Prostate gland (tissue), 2 donors: ENCODE measurements around the gene VPS13A. TPM values are rescaled to one million over a fixed set of nuclear protein-coding genes. Genes with fewer than 3 reads are reported as not detected.

Experiments
- DNase-seq: peaks from one replicate; pipeline ENCODE4 v3.0.0-alpha.2; 2019; ENCODE audit warnings: low spot score
- H3K27ac ChIP-seq, 2 donors: fragments of 200-600 bp; sonication (generic); 2 replicates each; pipeline ENCODE4 v1.5.1; 2017 to 2019
- H3K27me3 ChIP-seq: fragments of 200-600 bp; sonication (generic); replicated peaks from 2 replicates; pipeline ENCODE4 v1.5.1; 2019; ENCODE audit not compliant: insufficient read depth
- H3K36me3 ChIP-seq, 2 donors: fragments of 200-600 bp; sonication (generic); 1 replicate in 1 of 2; 2 replicates in 1 of 2; pipeline versions ENCODE4 v1.5.1 to v1.8.1; 2017 to 2019
- H3K4me1 ChIP-seq: fragments of 200-600 bp; sonication (generic); replicated peaks from 2 replicates; pipeline ENCODE4 v1.5.1; 2019
- H3K4me3 ChIP-seq, 2 donors: fragments of 200-600 bp; sonication (generic); 2 replicates each; pipeline ENCODE4 v1.5.1; 2017 to 2019
- H3K9me3 ChIP-seq: fragments of 200-600 bp; sonication (generic); 2 replicates; pipeline ENCODE4 v1.5.1; 2017
- POLR2A ChIP-seq: fragments of 450-650 bp; IDR thresholded peaks from one replicate; pipeline ENCODE4 v1.6.1; 2016; ENCODE audit warnings: antibody characterized with exemption, mild to moderate bottlenecking
- POLR2AphosphoS5 ChIP-seq: sonication (generic); formaldehyde crosslinking; IDR thresholded peaks from one replicate; pipeline ENCODE4 v1.6.1; 2017; ENCODE audit warnings: antibody characterized with exemption
- WGBS: methylation state at CpG from one replicate; pipeline ENCODE4 v1.1.5; 2018; 5-methylcytosine and 5-hydroxymethylcytosine counted together
- intact Hi-C: fragments of 100-400 bp; cut with DNase I; formaldehyde crosslinking; loops from one replicate; pipeline ENCODE4 v1.14.2; 2022
- total RNA-seq, 2 donors: library from RNA; depleted of rRNA; stranded (reverse); fragments of >200 nt; gene quantifications; one replicate each; pipeline ENCODE4 v1.1.0, GENCODE V29; 2016
- TF ChIP-seq, protein P1 (sequence below), 4 experiments: fragments of 200-600 bp in 2 of 4; fragments of 450-650 bp in 2 of 4; sonication (generic) in 2 of 4; IDR thresholded peaks; 1 replicate in 3 of 4; 2 replicates in 1 of 4; pipeline ENCODE4 v1.5.1; 2016 to 2019; ENCODE audit warnings: antibody characterized with exemption in 4 of 4, mild to moderate bottlenecking in 2 of 4, moderate library complexity in 2 of 4

Gene VPS13A
- total RNA-seq, 2 donors from 2014 or later, result 22.7 to 25.2 TPM

DNA sequence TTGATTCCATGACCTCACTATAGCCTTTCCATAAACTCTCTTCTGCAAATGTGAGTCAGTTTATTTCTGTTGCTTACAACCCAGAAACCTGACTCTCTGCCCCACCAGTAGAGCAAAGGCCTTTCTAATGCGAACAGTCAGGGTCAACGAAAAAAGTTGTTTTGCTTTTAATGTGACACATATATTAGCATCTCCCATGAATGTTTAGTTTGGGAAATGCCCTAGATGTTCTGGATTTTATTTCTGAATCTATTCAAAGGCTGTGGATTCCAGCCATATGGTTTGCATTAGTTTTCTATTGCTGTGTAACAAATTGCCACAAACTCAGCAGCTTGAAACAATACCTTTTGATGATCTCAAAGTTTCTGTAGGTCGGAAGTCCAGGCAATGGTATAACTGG lies 277.3 kb downstream of the VPS13A start:
- Histone ChIP-seq H3K27me3 (no peaks in the 10 kb centered on the region), H3K9me3 (no peaks in the 10 kb centered on the region), H3K4me1 (no peaks in the 10 kb centered on the region), H3K27ac (no peak overlapping the region), H3K4me3 (no peak overlapping the region), H3K36me3 (no peaks in the 10 kb centered on the region)
- DNase-seq, result no peak
- intact Hi-C loops, result loop anchor here (5.0 kb wide), 2 partner anchors 298 to 578 kb away; partner anchors contain the start of gene GNAQ
- WGBS, result 88% methylated on average over 3 of the region's 3 CpGs
- TF ChIP-seq, protein P1, sequence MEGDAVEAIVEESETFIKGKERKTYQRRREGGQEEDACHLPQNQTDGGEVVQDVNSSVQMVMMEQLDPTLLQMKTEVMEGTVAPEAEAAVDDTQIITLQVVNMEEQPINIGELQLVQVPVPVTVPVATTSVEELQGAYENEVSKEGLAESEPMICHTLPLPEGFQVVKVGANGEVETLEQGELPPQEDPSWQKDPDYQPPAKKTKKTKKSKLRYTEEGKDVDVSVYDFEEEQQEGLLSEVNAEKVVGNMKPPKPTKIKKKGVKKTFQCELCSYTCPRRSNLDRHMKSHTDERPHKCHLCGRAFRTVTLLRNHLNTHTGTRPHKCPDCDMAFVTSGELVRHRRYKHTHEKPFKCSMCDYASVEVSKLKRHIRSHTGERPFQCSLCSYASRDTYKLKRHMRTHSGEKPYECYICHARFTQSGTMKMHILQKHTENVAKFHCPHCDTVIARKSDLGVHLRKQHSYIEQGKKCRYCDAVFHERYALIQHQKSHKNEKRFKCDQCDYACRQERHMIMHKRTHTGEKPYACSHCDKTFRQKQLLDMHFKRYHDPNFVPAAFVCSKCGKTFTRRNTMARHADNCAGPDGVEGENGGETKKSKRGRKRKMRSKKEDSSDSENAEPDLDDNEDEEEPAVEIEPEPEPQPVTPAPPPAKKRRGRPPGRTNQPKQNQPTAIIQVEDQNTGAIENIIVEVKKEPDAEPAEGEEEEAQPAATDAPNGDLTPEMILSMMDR (IDR thresholded peaks at IDR 0.05), result no peak
- no peak for TF ChIP-seq POLR2AphosphoS5
- no peak for TF ChIP-seq POLR2A

DNA sequence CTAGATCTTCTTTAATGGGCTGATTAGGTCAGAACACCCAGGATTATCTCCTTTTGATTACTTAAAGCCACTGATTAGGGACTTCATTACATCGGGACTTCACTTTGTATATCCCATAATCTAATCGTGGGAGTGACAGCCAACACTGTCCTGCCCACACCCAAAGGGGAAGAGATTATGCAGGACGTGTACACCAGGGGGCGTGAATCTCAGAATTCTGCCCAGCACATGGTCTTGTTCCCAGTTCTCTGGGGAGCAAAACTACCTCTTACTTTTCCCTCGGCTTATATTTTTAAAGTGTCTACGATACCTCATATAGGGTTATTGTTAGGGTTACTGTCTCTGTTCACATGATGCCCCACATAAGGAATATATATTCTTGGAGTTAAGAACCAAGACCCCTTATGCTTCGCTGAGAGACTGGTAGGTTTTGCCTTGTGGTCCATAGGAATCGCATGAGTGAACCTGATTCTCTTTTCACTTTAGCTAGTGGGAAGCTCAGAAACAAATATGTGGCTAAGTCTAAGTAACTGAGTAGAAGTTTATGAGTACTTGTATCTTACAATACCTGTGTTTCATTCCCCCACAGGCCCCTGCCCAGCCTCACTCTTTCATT lies 278.1 kb downstream of the VPS13A start:
- Histone ChIP-seq H3K27me3 (no peaks in the 10 kb centered on the region), H3K9me3 (no peaks in the 10 kb centered on the region), H3K4me1 (no peaks in the 10 kb centered on the region), H3K4me3 (no peak overlapping the region), H3K36me3 (no peaks in the 10 kb centered on the region), H3K27ac (no peak overlapping the region)
- intact Hi-C loops, result loop anchor here (5.0 kb wide), 2 partner anchors 297 to 577 kb away; partner anchors contain the start of gene GNAQ
- TF ChIP-seq POLR2A, result no peak
- TF ChIP-seq, protein P1 (IDR thresholded peaks at IDR 0.05), result peak in 1 of 4 experiments; percentile 11
- DNase-seq, result no peak
- WGBS, result 85% methylated on average over 8 of the region's 8 CpGs

DNA sequence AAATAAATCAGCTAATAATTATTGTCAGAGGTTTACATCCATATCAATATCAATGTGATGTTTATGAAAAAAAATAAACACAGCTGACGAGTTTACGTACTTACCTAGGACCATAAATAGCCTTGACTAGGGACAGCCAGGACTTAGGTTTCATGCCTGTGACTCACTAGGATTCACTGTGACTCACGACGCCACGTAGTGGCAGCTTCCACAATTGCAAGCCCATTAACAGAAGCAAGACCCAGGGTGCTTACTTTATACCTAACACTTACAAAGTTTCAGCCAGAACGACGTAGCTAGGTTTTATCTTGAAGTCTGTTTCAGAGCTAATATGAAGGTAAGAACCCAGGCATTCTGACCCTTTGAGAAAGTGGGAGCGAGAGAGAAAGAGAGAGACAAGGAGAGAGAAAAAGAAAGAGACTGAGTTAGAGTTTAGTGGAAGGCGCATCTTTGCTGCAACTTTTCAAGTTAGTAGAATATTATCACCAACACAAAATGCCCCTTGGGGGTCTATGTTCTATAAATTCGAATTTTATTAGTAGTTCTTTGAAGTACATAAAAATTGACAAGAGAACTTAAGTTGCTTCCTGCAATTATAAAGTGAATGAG lies 279.6 kb downstream of the VPS13A start:
- intact Hi-C loops, result loop anchor here (2.0 to 5.0 kb wide), 3 partner anchors 192 to 575 kb away; partner anchors contain the start of genes GNA14 and GNAQ
- no peaks in the 10 kb centered on the region for H3K27me3 ChIP-seq
- no peak overlapping the region for H3K27ac ChIP-seq
- 23% methylated on average over 10 of the region's 10 CpGs for whole genome bisulfite sequencing
- peak; percentile 77 for DNase-seq
- TF ChIP-seq, protein P1 (IDR thresholded peaks at IDR 0.05), result peak; percentile 70 to 82 (median 76)
- TF ChIP-seq POLR2AphosphoS5 (peak; percentile 40), POLR2A (no peak)
- H3K9me3 ChIP-seq, result no peaks in the 10 kb centered on the region
- no peaks in the 10 kb centered on the region for H3K4me1 ChIP-seq
- no peak overlapping the region for H3K4me3 ChIP-seq
- no peaks in the 10 kb centered on the region for H3K36me3 ChIP-seq

DNA sequence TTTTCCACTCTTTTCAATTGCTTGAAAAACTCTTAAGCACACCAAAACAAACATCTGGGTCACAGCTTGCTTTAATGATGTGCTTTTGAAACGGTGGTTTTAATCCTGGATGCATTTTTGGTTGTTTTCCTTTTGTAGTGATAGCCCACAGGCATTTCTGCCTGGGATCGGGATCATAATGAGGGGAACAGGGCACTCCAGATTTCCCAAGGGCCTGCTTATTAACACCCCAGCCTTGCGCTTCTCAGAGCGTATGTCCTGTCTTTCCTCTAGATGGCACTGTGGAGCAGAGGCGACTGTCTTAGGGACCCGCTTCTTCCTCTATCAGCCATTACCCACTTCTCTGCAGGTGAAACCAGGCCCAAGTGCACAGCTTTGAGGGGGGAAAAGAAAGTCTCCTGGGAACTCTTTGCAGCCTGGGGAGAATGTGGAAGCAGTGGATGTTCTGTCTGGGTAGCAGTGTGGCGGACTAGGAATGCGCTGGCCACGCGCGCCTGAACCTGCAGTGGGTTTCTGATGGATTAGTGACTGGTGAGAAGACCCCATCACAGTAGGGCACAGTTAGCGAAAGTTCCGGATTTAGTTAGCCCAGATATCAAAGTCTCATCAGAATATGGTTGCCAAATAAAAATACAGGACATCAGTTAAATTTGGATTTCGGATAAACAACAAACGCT lies 280.7 kb downstream of the VPS13A start:
- peak; percentile 44 for DNase-seq
- TF ChIP-seq POLR2AphosphoS5 (no peak), POLR2A (no peak)
- TF ChIP-seq, protein P1 (IDR thresholded peaks at IDR 0.05), result peak; percentile 33 to 70 (median 56)
- intact Hi-C loops, result loop anchor here (2.0 to 5.0 kb wide), 3 partner anchors 191 to 574 kb away; partner anchors contain the start of genes GNA14 and GNAQ
- H3K4me3 ChIP-seq, result no peak overlapping the region
- H3K4me1 ChIP-seq, result no peaks in the 10 kb centered on the region
- no peaks in the 10 kb centered on the region for H3K27me3 ChIP-seq
- no peaks in the 10 kb centered on the region for H3K36me3 ChIP-seq
- 58% methylated on average over 15 of the region's 15 CpGs for WGBS
- H3K27ac ChIP-seq, result no peak overlapping the region
- no peaks in the 10 kb centered on the region for H3K9me3 ChIP-seq
